HepG2 (cell line): ENCODE results near the gene SP3. TPM values are rescaled to one million over a fixed set of nuclear protein-coding genes. Genes with fewer than 3 reads are reported as not detected.

Source experiments
- CCAR2 ChIP-seq: fragments of 200-400 bp; formaldehyde crosslinking; optimal IDR thresholded peaks from 2 replicates; pipeline ENCODE3; 2018; ENCODE audit warnings: low read depth, mild to moderate bottlenecking, low read length, moderate library complexity
- FOXC1 ChIP-seq: sonication (generic); formaldehyde crosslinking; IDR thresholded peaks from 2 replicates; pipeline ENCODE4 v1.8.0; 2022; ENCODE audit warnings: mild to moderate bottlenecking, missing genetic modification reagents, borderline replicate concordance
- GABPB1 ChIP-seq: IDR thresholded peaks from 2 replicates; pipeline ENCODE4 v1.6.1; 2016; ENCODE audit warnings: mild to moderate bottlenecking, missing genetic modification reagents, moderate library complexity, missing compliant biosample characterization
- JARID2 ChIP-seq: sonication (generic); formaldehyde crosslinking; IDR thresholded peaks from 2 replicates; pipeline ENCODE4 v1.8.1; 2023; ENCODE audit warnings: missing genetic modification reagents, inconsistent platforms; ENCODE audit not compliant: insufficient replicate concordance
- JUND ChIP-seq: sonication (generic); formaldehyde crosslinking; IDR thresholded peaks from 2 replicates; pipeline ENCODE4 v1.8.0; 2022; ENCODE audit warnings: mild to moderate bottlenecking, missing genetic modification reagents
- KLF16 ChIP-seq, 2 experiments: sonication (generic) in 1 of 2; formaldehyde crosslinking in 1 of 2; IDR thresholded peaks; 2 replicates each; pipeline versions ENCODE4 v1.6.1 to v1.8.0; 2016 to 2023; ENCODE audit warnings: missing genetic modification reagents in 2 of 2, missing compliant biosample characterization in 1 of 2
- NCOA1 ChIP-seq: sonication (generic); formaldehyde crosslinking; IDR thresholded peaks from 2 replicates; pipeline ENCODE4 v1.9.0; 2021; ENCODE audit warnings: missing genetic modification reagents
- NR3C1 ChIP-seq: sonication (generic); formaldehyde crosslinking; IDR thresholded peaks from 2 replicates; pipeline ENCODE4 v1.4.0; 2020; ENCODE audit warnings: missing genetic modification reagents
- PAWR ChIP-seq: sonication (generic); formaldehyde crosslinking; IDR thresholded peaks from 2 replicates; pipeline ENCODE4 v1.4.0; 2020; ENCODE audit warnings: missing genetic modification reagents, mild to moderate bottlenecking, borderline replicate concordance
- SETDB1 ChIP-seq: sonication (generic); formaldehyde crosslinking; IDR thresholded peaks from 2 replicates; pipeline ENCODE4 v1.5.1; 2020; ENCODE audit warnings: missing genetic modification reagents, mild to moderate bottlenecking, borderline replicate concordance
- SP1 ChIP-seq, 2 experiments: fragments of 450-650 bp in 1 of 2; sonication (generic) in 1 of 2; formaldehyde crosslinking in 1 of 2; IDR thresholded peaks; 2 replicates each; pipeline versions ENCODE4 v1.4.0 to v1.6.1; 2016 to 2020; ENCODE audit warnings: missing genetic modification reagents in 1 of 2
- SRY ChIP-seq: sonication (generic); formaldehyde crosslinking; IDR thresholded peaks from 2 replicates; pipeline ENCODE4 v1.8.0; 2022; ENCODE audit warnings: mild to moderate bottlenecking, missing genetic modification reagents
- SUZ12 ChIP-seq: fragments of 150-350 bp; IDR thresholded peaks from 2 replicates; pipeline ENCODE4 v1.6.1; 2014; ENCODE audit warnings: low read depth, low read length
- ZBTB20 ChIP-seq: sonication (generic); formaldehyde crosslinking; IDR thresholded peaks from 2 replicates; pipeline ENCODE4 v1.8.1; 2023; ENCODE audit warnings: missing genetic modification reagents, low read depth, mild to moderate bottlenecking, borderline replicate concordance
- ZFP62 ChIP-seq: sonication (generic); formaldehyde crosslinking; IDR thresholded peaks from 2 replicates; pipeline ENCODE4 v1.4.0; 2020; ENCODE audit warnings: missing genetic modification reagents
- ZNF432 ChIP-seq: sonication (generic); formaldehyde crosslinking; IDR thresholded peaks from 2 replicates; pipeline ENCODE4 v1.5.0; 2020; ENCODE audit warnings: missing genetic modification reagents, mild to moderate bottlenecking, borderline replicate concordance
- ZNF564 ChIP-seq: sonication (generic); formaldehyde crosslinking; IDR thresholded peaks from 2 replicates; pipeline ENCODE4 v1.8.1; 2023; ENCODE audit warnings: mild to moderate bottlenecking, missing genetic modification reagents
- ZNF772 ChIP-seq: sonication (generic); formaldehyde crosslinking; IDR thresholded peaks from 2 replicates; pipeline ENCODE4 v1.5.0; 2020; ENCODE audit warnings: mild to moderate bottlenecking, missing genetic modification reagents
- ZNF773 ChIP-seq: sonication (generic); formaldehyde crosslinking; IDR thresholded peaks from 2 replicates; pipeline ENCODE4 v1.4.0; 2020; ENCODE audit warnings: missing genetic modification reagents, borderline replicate concordance
- polyA plus RNA-seq, 8 experiments: library from polyadenylated mRNA; depleted of rRNA in 3 of 8; stranded (reverse) in 7 of 8; unstranded in 1 of 8; fragments of >200 nt; fragmentation: Illumina TruSeq in 4 of 8; extraction: Trizol in 4 of 8; gene quantifications; 2 replicates each; pipeline versions ENCODE4 v1.2.1 to v1.2.3, GENCODE V29; 2011 to 2016; ENCODE audit warnings: low read depth in 4 of 8, missing spikeins in 1 of 8, mixed read lengths in 1 of 8; ENCODE audit not compliant: insufficient read depth in 1 of 8
- total RNA-seq, 5 experiments: library from RNA; depleted of rRNA; stranded (reverse); fragments of >200 nt; fragmentation: Illumina TruSeq; extraction: Trizol; gene quantifications; 2 replicates each; pipeline ENCODE4 v1.2.3, GENCODE V29; 2016; ENCODE audit warnings: low read depth in 1 of 5
- TF ChIP-seq, protein P1 (sequence below): sonication (generic); formaldehyde crosslinking; IDR thresholded peaks from 2 replicates; pipeline ENCODE4 v1.4.0; 2020; ENCODE audit warnings: missing genetic modification reagents
- TF ChIP-seq, protein P2 (sequence below): IDR thresholded peaks from 2 replicates; pipeline ENCODE4 v1.6.1; 2016; ENCODE audit warnings: missing compliant biosample characterization, missing genetic modification reagents, borderline replicate concordance
- TF ChIP-seq, protein P3 (sequence below): sonication (generic); formaldehyde crosslinking; IDR thresholded peaks from 2 replicates; pipeline ENCODE4 v1.5.1; 2020; ENCODE audit warnings: mild to moderate bottlenecking, missing genetic modification reagents, moderate library complexity
- TF ChIP-seq, protein P4 (sequence below): sonication (generic); formaldehyde crosslinking; IDR thresholded peaks from 2 replicates; pipeline ENCODE4; 2020; ENCODE audit warnings: missing genetic modification reagents, mild to moderate bottlenecking, borderline replicate concordance

The SP3 gene
- total and polyA plus RNA-seq, 2 of the 13 experiments (the other 11 are each of a cell fraction or from before 2014, with no cell fraction given): 57.3 to 132 TPM

DNA sequence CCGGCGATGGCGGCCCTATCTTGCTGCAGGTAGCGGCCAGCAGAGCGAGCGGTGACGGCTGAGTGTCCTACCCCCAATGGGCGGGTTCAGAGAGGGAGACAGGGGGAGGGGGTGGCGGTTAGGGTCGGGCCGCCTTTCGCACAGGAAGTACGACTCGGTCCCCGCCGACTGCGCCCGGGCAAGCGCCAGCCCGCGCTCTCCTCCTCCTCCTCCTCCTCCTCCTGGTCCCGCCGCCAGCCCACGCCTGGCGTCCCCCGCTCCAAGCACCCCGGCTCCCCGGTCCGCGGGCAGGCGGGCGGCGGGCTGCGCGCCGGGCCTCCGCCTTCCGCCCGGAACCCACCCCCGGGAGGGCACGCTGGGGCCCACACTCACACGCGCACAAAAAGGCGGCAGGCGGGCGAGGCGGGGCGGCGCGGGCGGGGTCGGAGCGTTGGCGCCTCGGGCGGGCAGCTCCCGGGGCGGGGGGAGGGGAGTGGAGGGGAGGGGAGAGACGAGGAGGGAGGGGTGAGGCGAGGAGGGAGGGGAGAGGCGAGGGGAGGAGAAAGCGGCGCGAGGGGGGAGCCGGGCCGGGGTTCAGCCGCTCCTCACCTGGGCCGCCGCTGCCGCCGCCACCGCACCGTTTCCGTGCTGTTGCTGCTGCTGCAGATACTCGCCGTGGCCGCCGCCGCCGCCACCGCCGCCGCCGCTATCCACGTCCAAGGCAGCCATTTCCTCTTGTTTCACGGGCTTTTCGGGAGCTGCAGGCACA is 1.2 kb downstream of the SP3 start (continued):
- TF ChIP-seq, protein P1, sequence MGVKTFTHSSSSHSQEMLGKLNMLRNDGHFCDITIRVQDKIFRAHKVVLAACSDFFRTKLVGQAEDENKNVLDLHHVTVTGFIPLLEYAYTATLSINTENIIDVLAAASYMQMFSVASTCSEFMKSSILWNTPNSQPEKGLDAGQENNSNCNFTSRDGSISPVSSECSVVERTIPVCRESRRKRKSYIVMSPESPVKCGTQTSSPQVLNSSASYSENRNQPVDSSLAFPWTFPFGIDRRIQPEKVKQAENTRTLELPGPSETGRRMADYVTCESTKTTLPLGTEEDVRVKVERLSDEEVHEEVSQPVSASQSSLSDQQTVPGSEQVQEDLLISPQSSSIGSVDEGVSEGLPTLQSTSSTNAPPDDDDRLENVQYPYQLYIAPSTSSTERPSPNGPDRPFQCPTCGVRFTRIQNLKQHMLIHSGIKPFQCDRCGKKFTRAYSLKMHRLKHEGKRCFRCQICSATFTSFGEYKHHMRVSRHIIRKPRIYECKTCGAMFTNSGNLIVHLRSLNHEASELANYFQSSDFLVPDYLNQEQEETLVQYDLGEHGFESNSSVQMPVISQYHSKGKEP (CRISPR knock-in tag): no peak
- TF ChIP-seq, protein P2, sequence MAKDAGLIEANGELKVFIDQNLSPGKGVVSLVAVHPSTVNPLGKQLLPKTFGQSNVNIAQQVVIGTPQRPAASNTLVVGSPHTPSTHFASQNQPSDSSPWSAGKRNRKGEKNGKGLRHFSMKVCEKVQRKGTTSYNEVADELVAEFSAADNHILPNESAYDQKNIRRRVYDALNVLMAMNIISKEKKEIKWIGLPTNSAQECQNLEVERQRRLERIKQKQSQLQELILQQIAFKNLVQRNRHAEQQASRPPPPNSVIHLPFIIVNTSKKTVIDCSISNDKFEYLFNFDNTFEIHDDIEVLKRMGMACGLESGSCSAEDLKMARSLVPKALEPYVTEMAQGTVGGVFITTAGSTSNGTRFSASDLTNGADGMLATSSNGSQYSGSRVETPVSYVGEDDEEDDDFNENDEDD (CRISPR knock-in tag): peak; percentile 96
- TF ChIP-seq ZNF772 (CRISPR knock-in tag) (no peak; the same call in 1 of the 2 replicates), NCOA1 (CRISPR knock-in tag) (no peak), ZBTB20 (CRISPR knock-in tag) (peak; percentile 37; the same call in 1 of the 2 replicates), FOXC1 (peak; percentile 45; the same call in 1 of the 2 replicates), ZNF564 (CRISPR knock-in tag) (peak; percentile 74; the same call in 1 of the 2 replicates), JARID2 (CRISPR knock-in tag) (no peak), ZNF432 (CRISPR knock-in tag) (no peak), SRY (CRISPR knock-in tag) (no peak; the same call in 1 of the 2 replicates), CCAR2 (no peak), PAWR (no peak), NR3C1 (CRISPR knock-in tag) (no peak), SP1 (IDR thresholded peaks at IDR 0.05) (no peak), SP1 (CRISPR knock-in tag; IDR thresholded peaks at IDR 0.05) (peak; percentile 26; the same call in 1 of the 2 replicates), GABPB1 (CRISPR knock-in tag) (peak; percentile 86), ZNF773 (CRISPR knock-in tag) (no peak), SETDB1 (CRISPR knock-in tag) (no peak), SUZ12 (no peak), KLF16 (CRISPR knock-in tag; IDR thresholded peaks at IDR 0.05) (no peak), JUND (peak; percentile 27; the same call in 1 of the 2 replicates), ZFP62 (CRISPR knock-in tag) (no peak)
- TF ChIP-seq, protein P3, sequence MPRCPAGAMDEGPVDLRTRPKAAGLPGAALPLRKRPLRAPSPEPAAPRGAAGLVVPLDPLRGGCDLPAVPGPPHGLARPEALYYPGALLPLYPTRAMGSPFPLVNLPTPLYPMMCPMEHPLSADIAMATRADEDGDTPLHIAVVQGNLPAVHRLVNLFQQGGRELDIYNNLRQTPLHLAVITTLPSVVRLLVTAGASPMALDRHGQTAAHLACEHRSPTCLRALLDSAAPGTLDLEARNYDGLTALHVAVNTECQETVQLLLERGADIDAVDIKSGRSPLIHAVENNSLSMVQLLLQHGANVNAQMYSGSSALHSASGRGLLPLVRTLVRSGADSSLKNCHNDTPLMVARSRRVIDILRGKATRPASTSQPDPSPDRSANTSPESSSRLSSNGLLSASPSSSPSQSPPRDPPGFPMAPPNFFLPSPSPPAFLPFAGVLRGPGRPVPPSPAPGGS (CRISPR knock-in tag): peak; percentile 54; the same call in 1 of the 2 replicates
- TF ChIP-seq, protein P4, sequence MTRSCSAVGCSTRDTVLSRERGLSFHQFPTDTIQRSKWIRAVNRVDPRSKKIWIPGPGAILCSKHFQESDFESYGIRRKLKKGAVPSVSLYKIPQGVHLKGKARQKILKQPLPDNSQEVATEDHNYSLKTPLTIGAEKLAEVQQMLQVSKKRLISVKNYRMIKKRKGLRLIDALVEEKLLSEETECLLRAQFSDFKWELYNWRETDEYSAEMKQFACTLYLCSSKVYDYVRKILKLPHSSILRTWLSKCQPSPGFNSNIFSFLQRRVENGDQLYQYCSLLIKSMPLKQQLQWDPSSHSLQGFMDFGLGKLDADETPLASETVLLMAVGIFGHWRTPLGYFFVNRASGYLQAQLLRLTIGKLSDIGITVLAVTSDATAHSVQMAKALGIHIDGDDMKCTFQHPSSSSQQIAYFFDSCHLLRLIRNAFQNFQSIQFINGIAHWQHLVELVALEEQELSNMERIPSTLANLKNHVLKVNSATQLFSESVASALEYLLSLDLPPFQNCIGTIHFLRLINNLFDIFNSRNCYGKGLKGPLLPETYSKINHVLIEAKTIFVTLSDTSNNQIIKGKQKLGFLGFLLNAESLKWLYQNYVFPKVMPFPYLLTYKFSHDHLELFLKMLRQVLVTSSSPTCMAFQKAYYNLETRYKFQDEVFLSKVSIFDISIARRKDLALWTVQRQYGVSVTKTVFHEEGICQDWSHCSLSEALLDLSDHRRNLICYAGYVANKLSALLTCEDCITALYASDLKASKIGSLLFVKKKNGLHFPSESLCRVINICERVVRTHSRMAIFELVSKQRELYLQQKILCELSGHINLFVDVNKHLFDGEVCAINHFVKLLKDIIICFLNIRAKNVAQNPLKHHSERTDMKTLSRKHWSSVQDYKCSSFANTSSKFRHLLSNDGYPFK (CRISPR knock-in tag): no peak
